GM18868 (cell line): ENCODE data around the gene CD55.

Experiments
- ATAC-seq: cut with Tn5 transposase; IDR thresholded peaks from one replicate; pipeline ENCODE4 v1.9.1; 2021; ENCODE audit warnings: mild to moderate bottlenecking, moderate library complexity; ENCODE audit not compliant: unreplicated experiment

CD55 gene

DNA sequence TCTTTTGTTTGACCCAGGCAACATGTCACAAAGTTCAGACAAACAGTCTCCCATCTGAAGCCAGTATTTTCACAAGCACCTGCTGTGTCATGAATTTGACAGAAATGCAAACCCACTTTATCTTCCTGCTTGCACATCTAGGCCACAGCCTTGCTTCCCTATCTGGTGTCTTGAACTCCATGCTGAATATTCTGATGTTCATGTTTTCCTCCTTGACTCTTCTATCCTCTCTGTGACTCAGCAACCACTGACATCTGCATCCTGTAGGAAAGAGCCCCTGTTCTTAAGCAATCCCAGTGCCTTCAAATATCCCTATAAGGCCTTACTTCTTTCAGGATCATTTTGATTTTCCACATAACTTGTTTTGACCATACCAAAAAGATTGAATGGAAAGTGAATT is 6.5 kb downstream of the CD55 start:
- ATAC-seq: no peak

DNA sequence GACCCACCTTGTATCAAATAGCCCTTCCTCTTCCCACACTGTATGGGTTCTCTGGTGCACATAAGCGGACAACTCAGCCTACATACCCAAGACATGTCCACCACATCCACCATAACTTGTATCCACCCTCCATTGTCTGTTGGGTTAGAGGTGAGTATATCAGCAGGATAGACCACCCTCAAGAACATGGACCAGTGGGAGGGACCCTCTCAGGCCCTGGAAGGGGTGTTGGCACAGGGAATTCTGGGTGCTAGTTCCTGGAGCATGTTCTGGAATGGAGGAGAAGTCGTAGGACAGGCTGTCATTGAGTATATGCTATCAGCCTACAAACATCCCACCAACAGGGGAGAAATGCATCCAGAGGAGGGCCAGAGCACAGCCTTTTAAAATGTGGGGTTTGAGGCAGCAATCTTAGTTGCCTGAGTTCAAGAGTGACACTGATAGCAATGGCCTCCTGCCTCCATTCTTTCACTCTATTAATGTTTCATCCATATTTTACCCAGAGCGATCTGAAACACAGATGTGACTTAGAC is 7.5 kb downstream of the CD55 start:
- ATAC-seq: no peak

DNA sequence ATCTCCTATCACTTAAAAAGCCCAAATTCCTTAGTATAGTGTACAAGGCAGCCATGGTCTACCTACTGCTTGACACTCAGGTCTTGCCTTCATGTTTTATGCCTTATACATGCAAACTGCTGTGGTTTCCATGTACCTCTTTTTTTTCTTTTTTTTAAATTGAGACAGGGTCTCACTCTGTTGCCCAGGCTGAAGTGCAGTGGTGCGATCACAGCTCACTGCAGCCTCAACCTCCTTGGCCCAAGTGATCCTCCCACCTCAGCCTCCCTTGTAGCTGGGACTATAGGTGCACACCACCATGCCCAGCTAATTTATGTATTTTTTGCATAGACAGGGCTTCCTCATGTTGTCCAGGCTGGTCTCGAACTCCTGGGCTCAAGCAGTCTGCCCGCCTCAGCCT is 8.0 kb downstream of the CD55 start:
- no peak for ATAC-seq

DNA sequence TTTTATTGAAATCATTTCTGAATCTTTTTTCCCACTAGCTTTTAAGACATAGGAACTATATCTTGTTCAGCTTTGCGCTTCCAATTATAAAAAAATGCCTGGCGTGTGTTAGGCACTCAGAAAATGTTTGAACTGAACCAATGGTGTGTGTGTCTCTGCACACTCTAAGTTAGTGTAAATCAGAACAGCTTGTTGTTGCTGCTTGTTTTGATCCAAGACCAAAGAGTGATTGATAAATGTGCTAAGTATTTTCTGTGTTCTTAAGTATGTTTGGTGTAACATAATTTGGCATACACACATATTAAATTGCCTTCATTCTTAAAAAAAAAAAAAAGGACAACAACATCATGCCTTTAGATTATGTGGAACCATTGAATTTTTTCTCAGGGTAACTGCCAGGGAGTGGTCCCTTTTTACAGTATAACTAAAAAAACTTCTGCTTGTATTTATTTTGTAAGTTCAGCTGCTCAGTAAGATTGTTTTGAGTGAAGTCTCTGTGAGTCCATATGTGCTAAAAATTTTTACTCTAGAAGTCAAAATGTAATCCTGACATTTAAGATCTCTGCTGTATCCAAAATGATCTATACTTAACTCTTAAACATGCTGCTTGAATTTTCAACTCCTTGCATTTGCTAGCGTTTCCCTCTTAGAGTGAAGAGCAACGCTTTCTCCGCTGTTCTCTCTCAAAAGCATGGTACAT is 8.7 kb downstream of the CD55 start:
- no peak for ATAC-seq

DNA sequence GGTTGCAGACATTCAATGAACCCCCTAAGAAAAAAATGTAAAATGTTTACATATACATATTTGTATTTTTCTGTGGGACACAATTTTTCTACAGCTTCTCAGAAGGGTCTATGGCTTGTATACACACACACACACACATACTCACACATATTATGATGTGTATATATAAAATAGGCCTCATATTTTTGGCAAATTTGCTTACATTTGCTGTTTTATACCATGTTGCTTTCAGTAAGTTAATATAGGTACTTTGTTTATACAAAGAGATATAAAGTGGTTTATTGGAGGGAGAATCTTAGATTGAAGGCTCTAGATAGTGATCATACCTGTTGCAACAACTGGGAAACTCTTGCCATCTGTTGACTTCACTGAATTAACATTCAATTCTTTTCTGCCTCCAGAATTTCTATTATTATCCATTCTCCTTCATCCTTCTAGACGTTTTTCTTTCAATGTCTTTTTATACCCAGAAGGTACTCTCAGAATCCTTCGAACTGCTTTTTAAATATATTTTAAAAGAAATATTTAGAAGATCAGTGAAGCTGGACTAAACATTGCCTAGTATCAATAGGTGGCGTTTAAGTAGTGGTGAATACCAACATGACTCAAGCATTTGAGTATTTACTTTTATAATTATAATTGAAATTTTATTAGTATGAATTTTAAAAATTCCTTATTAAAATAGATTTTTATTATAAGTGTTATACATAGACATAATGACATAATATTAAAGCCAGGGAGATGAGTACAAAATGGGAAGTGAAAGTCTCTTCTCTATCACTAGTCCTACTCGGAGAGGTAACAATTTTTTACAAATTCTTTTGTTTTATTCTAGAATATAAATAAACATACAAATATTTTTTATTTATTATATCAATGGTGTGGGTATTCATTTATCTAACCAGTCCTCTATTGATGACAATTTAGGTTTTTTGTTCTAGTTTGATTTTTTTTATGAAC is 10.2 kb downstream of the CD55 start:
- no peak for ATAC-seq

DNA sequence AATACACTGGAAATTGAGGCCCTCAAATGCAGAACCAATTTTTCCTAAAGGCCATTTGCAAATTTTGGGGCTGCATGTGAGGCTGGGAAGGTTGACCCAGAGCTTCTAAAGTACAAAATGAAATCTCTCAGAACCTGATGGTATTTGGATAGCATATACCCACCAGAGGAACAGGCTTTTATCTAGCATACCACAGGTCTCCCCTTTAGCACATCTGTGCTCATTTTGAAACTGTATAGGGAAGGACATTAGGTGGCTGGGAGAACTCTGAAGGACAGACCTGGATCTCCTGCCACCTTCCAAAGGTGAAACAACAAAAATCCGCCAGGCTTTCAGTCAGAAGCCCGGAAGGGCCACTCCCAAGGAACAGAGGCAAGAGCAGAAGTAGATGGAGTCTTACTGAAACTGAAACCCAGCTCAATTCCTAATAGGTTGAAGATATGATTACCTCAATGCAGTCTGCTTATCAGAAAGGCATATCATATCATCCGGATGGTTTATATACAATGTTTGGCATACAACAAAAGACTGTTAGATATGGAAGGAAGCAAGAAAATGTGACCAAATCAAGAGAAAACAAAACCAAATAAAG is 11.6 kb downstream of the CD55 start:
- no peak for ATAC-seq

DNA sequence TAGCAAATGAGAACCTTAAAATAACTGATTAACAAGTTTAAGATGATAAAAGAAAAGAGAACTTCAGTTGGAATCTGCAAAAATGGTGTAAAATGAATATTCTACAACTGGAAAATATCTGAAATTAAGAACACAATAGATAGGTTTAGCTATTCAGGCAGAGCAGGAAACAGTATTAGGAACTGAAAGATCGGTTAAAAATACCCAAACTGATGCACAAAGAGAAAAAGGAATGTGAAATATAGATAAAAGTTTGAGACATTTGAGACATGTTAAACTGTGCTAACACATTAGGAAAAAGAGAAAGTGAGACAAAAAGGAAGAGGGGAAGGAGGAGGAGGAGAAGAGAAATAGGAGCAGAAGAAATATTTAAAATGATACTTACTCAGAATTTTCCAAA is 12.1 kb downstream of the CD55 start:
- ATAC-seq: no peak

DNA sequence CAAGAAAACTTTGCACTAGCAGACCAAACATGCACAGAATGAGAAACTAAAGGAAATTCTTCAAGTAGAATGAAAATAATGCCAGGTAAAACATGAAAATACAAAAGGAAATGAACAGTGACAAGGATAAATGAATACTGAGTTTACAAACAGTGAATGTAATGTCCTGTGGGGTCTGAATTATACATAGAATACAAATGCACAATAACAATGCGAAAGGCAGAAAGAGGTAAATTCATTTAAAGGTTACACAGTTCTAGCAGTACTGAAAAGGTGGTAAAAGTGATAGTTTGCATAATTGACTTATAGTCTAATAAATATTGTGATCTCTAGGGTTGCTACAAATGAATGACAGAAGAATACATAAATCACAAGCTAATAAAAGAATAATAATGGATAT is 12.9 kb downstream of the CD55 start:
- no peak for ATAC-seq

DNA sequence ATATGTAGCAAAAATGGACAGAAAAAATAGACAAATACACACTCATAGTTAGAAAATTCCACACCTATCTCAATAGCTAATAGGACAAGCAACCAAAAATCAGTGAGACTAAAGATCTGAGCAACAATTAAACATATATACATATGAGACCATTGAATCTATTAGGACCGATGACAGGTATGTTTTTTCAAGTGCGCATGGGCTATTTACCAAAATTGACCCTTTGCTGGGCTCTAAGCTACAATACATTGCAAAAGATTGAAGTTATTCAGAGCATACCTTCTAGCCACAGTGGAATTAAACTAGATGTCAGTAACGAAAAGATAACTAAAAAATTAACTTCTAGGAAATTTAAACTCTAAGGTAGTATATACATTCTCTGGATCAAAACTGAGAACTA is 13.7 kb downstream of the CD55 start:
- no peak for ATAC-seq

DNA sequence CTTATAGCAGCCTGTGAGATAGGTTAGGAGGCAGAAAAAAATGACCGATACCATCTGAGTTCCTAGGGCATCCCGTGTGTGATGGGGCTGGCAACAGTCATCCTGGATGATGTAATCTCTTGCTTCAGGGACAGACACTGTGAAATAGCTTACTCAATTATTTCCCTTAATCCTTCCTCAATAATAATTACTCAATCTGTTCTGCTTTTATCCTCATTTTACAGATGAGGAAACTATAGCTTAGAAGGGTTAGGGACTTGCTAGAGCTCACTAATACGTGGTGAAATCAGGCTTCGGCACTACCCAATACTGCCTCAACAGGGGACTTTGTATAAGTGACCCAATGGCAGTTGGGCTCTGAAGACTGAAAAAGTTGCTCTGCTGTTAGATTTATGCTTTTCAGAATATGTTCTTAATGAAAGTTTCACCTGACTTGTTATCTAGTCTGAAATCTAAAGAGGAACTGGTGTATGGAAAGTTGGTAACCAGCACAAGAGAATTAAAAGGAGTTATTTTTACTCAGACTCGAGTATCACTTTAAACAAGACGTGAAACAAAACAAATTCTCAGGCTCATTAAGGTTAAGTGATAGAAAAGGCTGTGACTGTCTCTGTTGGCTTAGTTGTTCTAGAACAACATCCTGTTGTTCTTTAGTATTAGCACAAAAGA is 14.4 kb downstream of the CD55 start:
- peak; percentile 65 for ATAC-seq

DNA sequence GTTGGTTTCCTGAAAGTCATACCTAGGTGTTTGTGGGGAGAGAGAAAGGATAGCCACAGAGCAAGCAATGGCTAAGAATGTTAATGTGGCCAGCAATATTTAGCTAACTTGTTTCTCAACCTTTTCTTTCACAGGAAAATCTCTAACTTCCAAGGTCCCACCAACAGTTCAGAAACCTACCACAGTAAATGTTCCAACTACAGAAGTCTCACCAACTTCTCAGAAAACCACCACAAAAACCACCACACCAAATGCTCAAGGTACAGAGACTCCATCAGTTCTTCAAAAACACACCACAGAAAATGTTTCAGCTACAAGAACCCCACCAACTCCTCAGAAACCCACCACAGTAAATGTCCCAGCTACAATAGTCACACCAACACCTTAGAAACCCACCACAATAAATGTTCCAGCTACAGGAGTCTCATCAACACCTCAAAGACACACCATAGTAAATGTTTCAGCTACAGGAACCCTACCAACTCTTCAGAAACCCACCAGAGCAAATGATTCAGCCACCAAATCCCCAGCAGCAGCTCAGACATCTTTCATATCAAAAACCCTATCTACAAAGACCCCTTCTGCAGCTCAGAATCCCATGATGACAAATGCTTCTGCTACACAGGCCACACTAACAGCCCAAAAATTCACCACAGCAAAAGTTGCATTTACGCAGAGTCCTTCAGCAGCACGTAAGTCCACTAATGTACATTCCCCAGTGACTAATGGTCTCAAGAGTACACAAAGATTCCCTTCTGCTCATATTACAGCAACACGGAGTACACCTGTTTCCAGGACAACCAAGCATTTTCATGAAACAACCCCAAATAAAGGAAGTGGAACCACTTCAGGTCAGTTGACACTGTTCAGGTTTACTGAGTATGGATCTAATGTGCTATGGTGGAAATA is 15.3 kb downstream of the CD55 start:
- peak; percentile 66 for ATAC-seq

DNA sequence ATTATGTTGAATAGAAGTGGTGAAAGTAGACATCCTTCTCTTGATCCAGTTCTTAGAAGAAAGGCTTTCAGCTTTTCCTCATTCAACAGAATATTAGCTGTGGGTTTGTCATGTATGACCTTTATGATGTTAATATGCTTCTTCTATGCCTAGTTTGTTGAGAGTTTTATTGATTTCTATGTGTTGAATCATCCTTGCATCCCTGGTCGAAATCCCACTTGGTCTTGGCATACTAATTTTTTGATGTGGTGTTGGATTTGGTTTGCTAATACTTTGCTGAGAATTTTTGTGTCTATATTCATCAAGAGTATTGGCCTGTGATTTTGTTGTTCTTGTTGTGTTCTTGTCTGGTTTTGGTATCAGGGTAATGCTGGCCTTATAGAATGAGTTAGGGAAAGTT is 20.9 kb downstream of the CD55 start:
- ATAC-seq: no peak

DNA sequence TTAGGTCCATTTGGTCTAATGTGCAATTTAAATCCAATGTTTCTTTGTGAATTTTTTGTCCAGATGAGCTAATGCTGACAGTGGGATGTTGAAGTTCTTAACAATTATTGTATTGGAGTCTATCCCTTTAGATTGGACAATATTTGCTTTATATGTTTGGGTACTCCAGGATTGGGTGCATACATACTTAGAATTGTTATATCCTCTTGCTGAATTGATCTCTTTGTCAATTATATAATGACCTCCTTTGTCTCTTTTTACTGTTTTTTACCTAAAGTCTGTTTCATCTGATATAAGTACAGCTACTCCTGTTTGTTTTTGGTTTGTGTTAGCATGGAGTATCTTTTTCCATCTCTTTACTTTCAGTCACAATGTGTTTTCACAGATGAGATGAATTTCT is 22.2 kb downstream of the CD55 start:
- no peak for ATAC-seq

DNA sequence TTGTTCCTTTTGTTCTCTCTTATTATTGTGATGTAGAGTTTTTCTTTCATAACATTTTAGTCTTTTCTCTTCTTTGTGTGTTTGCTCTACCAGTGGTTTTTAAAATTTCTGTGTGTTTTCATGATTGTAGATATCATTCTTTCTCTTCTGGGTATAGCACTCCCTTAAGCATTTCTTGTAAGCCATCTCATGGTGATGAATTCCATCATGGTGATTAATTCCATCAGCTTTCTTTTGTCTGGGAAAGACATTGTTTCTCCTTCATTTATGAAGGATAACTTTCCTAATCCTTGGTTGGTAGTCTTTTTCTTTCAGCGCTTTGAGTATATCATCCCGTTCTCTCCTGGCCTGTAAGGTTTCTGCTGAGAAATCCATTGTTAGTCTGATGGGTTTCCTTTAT is 22.7 kb downstream of the CD55 start:
- ATAC-seq: no peak

DNA sequence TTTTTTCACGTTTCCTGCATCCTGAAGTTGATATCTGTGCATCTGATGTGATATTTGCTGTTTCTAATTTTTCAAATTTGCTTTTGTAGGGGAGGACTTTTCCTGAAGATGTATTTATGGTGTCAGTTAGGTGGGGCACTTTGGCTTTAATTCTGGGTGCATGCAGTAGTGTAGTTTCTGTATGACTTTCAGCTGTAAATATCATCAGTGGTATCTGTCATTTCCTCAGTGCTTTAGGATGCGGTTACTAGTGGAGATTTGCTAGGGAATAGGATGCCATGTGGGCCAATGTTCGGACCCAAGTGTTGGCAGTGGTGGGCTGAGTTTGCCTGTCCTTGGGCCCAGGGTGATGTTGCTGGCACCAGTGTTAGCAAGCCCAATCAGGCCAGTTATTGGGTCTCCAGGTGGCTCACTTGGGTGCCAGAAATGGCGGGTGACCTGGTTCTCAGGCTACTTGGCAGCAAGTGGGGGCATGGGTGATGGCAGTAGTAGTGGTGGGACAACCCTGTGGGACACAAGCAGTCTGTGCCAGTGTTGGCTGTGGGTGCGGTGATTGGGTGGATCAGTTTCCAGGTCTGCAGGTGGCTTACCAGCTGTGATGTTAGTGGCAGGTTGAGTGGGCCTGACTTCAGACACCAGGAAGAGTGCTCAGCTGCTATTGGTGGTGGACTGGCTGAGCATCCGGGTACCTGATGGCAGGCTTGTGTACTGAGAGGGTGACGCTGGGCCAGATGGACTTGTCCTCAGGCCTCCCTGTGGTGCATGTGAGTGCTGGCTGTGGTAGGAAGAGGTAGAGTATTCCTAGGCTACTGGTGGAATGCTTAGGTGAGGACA is 24.4 kb downstream of the CD55 start:
- ATAC-seq: no peak

DNA sequence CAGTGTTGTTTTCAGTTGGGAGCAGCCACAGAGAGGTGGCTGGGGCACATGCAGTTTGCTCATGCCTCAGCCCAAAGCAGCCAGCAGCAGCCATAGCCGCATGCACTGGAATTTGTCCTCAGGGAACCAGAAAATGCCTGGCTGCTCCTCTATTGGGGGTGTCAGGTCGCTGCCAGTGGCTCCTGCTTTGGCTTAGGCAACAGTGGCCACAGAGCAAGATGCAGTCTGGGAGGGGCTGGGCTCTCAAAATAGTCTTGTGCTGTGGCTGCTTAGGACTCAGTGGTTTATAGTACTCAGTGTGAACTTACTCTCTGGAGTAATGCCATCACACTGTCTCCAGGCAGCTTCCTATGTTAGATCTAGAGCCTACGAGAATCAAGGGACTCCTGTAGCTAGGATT is 25.0 kb downstream of the CD55 start:
- no peak for ATAC-seq

DNA sequence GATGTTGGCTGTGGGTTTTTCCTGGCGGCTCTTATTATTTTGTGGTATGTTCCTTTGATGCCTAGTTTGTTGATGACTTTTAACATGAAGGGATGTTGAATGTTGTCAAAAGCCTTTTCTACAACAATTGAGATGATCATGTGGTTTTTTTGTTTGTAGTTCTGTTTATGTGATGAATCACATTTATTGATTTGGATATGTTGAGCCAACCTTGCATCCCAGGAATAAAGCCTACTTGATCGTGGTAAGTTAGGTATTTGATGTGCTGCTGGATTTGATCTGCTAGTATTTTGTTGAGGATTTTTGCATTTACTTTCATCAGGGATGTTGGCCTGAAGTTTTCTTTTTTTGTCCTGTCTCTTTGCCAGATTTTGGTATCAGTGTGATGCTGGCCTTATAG is 28.5 kb downstream of the CD55 start:
- ATAC-seq: no peak

DNA sequence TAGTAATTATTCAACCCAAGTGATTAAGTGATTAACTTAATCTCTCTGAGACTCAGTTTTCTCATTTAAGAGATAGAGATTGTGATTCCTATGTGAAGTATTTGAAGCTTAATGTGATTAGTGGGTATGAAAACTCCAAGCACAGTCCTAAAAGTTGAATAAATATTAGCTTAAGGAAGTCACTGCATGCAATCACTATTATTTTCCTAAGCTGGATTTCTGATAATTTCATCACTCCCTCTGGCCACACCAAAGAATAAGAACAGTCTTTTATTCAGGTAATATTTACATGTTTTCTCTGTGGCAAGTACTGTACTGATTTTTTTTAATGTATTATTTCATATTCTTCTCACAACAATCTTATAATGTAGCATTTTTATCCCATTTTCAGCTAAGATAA is 31.1 kb downstream of the CD55 start:
- ATAC-seq: no peak

DNA sequence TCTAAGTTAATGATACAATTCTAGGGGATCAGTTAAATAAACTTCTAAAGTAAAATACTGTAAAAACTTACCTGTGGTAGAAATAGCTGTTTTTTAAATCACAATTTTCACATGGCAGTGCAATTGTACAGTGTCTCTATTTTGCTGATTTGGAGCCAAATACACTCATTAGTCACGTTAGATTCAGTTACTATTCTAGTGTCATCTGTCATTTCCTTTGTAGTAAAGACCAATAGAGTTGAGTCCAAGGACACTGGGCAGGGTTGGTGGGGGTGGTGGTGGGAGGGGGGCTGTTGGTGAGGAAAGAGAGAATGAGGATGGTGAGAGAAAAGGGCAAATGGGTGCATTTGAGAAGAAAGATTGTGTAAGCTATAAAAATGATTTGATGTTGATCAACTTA is 33.6 kb downstream of the CD55 start:
- ATAC-seq: no peak
